ENCODE measurements around the gene PFKFB4.

PFKFB4 gene

GRCh38 chr3:48528754-48529153 is 27.8 kb downstream of the PFKFB4 start:
- no peak for FAIRE-seq

GRCh38 chr3:48528048-48528447 is 28.6 kb downstream of the PFKFB4 start:
- no peak for FAIRE-seq

- no peak for FAIRE-seq
Measured at GRCh38 chr3:48524970-48525369, 31.6 kb downstream of the PFKFB4 start.

- no peak for FAIRE-seq
Measured at GRCh38 chr3:48521635-48522034, 35.0 kb downstream of the PFKFB4 start.

GRCh38 chr3:48519277-48519643 is 37.3 kb downstream of the PFKFB4 start:
- no peak for FAIRE-seq

GRCh38 chr3:48518638-48519276 is 37.8 kb downstream of the PFKFB4 start:
- no peak for FAIRE-seq

- FAIRE-seq, result no peak
Measured at GRCh38 chr3:48518069-48518468, 38.5 kb downstream of the PFKFB4 start.

GRCh38 chr3:48516571-48516970 is 40.0 kb downstream of the PFKFB4 start:
- FAIRE-seq, result no peak

GRCh38 chr3:48514431-48515227 is 42.0 kb downstream of the PFKFB4 start:
- no peak for FAIRE-seq

GRCh38 chr3:48511551-48511950 is 45.1 kb downstream of the PFKFB4 start:
- no peak for FAIRE-seq

GRCh38 chr3:48507256-48508061 is 49.1 kb downstream of the PFKFB4 start:
- FAIRE-seq, result no peak

- no peak for FAIRE-seq
Measured at GRCh38 chr3:48505968-48506504, 50.6 kb downstream of the PFKFB4 start.

GRCh38 chr3:48505146-48505545 is 51.5 kb downstream of the PFKFB4 start:
- FAIRE-seq, result no peak

- FAIRE-seq, result no peak
Measured at GRCh38 chr3:48504051-48504946, 52.3 kb downstream of the PFKFB4 start, which contains the start of gene SHISA5. Gene SHISA5 (minus strand): TSS chr3:48504174. CDS start chr3:48504094, 80 bp downstream.

GRCh38 chr3:48503401-48504050 is 53.1 kb downstream of the PFKFB4 start:
- FAIRE-seq, result no peak

GRCh38 chr3:48502728-48503168 is 53.9 kb downstream of the PFKFB4 start:
- FAIRE-seq, result no peak

- no peak for FAIRE-seq
Measured at GRCh38 chr3:48502121-48502520, 54.5 kb downstream of the PFKFB4 start.

GRCh38 chr3:48501196-48501595 is 55.4 kb downstream of the PFKFB4 start:
- FAIRE-seq, result no peak

GRCh38 chr3:48500656-48501055 is 55.9 kb downstream of the PFKFB4 start:
- no peak for FAIRE-seq

- no peak for FAIRE-seq
Measured at GRCh38 chr3:48493203-48493501, 63.5 kb downstream of the PFKFB4 start.

GRCh38 chr3:48492461-48493202 is 64.0 kb downstream of the PFKFB4 start:
- FAIRE-seq, result no peak

Measured in colon (tissue), 2 donors.